Measurements from ENCODE around the gene TRIM42.

The TRIM42 gene

GRCh38 chr3:140677764-140678163 lies at the start of gene TRIM42:
TSS of gene TRIM42 (plus strand) at chr3:140678064. CDS start at chr3:140678230, 166 bp downstream.
- no peak for DNase-seq

GRCh38 chr3:140628606-140629005 lies 49.3 kb upstream of the TRIM42 start:
- no peak for DNase-seq

- DNase-seq, result no peak
Observed at GRCh38 chr3:140629357-140630137, 48.3 kb upstream of the TRIM42 start.

GRCh38 chr3:140630366-140630765 lies 47.5 kb upstream of the TRIM42 start:
- no peak for DNase-seq

GRCh38 chr3:140630866-140631265 lies 47.0 kb upstream of the TRIM42 start:
- no peak for DNase-seq

GRCh38 chr3:140635276-140635675 lies 42.6 kb upstream of the TRIM42 start:
- no peak for DNase-seq

- no peak for DNase-seq
Observed at GRCh38 chr3:140636406-140637138, 41.3 kb upstream of the TRIM42 start.

GRCh38 chr3:140651287-140651686 lies 26.6 kb upstream of the TRIM42 start:
- DNase-seq, result no peak

GRCh38 chr3:140655678-140656077 lies 22.2 kb upstream of the TRIM42 start:
- no peak for DNase-seq

GRCh38 chr3:140664111-140664510 lies 13.8 kb upstream of the TRIM42 start:
- DNase-seq, result no peak

GRCh38 chr3:140682586-140682985 lies 4.7 kb downstream of the TRIM42 start:
- no peak for DNase-seq

- no peak for DNase-seq
Observed at GRCh38 chr3:140686128-140686527, 8.3 kb downstream of the TRIM42 start.

GRCh38 chr3:140686948-140687347 lies 9.1 kb downstream of the TRIM42 start:
- DNase-seq, result no peak

- DNase-seq, result no peak
Observed at GRCh38 chr3:140695361-140696061, 17.6 kb downstream of the TRIM42 start.

GRCh38 chr3:140699516-140700231 lies 21.8 kb downstream of the TRIM42 start:
- no peak for DNase-seq

GRCh38 chr3:140702281-140702680 lies 24.4 kb downstream of the TRIM42 start:
- DNase-seq, result no peak

GRCh38 chr3:140703496-140703895 lies 25.6 kb downstream of the TRIM42 start:
- no peak for DNase-seq

GRCh38 chr3:140704733-140705132 lies 26.9 kb downstream of the TRIM42 start:
- DNase-seq, result no peak

GRCh38 chr3:140705954-140706353 lies 28.1 kb downstream of the TRIM42 start:
- DNase-seq, result no peak

GRCh38 chr3:140706360-140706759 lies 28.5 kb downstream of the TRIM42 start:
- DNase-seq, result no peak

GRCh38 chr3:140708815-140709214 lies 31.0 kb downstream of the TRIM42 start:
- no peak for DNase-seq

GRCh38 chr3:140709751-140710150 lies 31.9 kb downstream of the TRIM42 start:
- DNase-seq, result no peak
